ENCODE data around the gene TNS3. TPM values are rescaled to one million over a fixed set of nuclear protein-coding genes. Genes with fewer than 3 reads are reported as not detected.

TNS3 gene
- total RNA-seq, 1 donor from 2014 or later, result 168 TPM

DNA sequence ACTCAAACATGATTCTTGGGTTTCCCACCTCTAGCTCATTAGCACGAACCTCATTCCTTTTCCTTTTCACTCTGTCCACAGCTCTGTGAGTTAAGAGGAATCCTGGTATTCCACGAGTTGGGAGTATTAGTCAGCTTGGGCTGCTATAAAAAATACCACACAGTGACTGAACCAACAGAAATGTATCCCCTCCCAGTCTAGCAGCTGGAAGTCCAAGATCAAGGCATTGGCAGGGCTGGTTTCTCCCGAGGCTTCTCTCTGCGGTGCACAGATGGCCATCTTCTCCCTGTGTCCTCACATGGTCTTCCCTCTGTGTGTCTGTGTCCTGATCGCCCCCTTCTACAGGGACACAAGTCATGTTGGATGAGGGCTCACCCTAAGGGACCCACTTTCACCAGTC is 261.6 kb downstream of the TNS3 start:
- Histone ChIP-seq H3K27ac (no peak overlapping the region), H3K9me3 (no peaks in the 10 kb centered on the region), H3K4me1 (peaks cover 10% of the 10 kb centered on the region), H3K27me3 (no peaks in the 10 kb centered on the region), H3K36me3 (peaks cover 27% of the 10 kb centered on the region), H3K4me3 (no peak overlapping the region)
- no peak for ATAC-seq
- TF ChIP-seq, protein P1, sequence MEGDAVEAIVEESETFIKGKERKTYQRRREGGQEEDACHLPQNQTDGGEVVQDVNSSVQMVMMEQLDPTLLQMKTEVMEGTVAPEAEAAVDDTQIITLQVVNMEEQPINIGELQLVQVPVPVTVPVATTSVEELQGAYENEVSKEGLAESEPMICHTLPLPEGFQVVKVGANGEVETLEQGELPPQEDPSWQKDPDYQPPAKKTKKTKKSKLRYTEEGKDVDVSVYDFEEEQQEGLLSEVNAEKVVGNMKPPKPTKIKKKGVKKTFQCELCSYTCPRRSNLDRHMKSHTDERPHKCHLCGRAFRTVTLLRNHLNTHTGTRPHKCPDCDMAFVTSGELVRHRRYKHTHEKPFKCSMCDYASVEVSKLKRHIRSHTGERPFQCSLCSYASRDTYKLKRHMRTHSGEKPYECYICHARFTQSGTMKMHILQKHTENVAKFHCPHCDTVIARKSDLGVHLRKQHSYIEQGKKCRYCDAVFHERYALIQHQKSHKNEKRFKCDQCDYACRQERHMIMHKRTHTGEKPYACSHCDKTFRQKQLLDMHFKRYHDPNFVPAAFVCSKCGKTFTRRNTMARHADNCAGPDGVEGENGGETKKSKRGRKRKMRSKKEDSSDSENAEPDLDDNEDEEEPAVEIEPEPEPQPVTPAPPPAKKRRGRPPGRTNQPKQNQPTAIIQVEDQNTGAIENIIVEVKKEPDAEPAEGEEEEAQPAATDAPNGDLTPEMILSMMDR (IDR thresholded peaks at IDR 0.05), result no peak
- no peak for DNase-seq
- intact Hi-C loops (cut with DNase I), result no loop called here

DNA sequence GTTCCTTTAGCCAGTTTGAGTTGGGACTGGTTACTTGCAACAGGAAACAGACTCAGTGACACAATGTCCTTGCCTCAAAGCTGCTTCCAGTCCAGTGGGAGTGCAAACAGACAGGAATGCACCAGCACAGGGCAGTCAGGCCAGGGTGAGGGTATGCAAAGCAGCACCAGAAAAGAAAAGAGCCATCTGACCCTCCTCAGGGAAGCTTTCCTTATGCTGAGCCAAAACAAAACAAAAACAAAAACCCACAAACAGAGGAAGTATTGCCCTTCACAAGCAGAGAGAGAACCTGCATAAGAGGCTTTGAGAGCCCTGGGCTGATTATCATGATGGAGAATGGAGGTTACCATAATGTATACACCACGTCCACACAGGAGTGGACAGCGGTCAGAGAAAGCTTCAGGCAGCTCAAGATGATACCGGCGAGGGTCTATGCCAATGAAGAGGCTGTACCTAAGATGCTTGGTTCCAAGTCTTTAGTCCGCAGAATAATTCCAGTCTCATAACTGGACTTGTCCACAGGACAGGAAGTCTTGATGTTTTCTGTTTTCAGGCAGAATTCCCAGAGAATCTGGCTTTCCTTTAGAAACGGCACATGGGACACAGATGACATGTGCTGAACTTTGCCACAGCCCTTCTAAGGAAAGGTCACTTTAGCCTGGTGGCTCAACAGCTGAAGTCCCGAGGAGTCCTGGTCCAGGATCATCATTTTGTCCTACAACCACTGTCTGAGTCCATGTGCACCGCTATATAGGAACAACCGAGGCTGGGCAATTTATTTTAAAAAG is 263.3 kb downstream of the TNS3 start:
- Histone ChIP-seq H3K4me3 (no peak overlapping the region), H3K9me3 (no peaks in the 10 kb centered on the region), H3K27ac (peak overlapping the region; percentile 14), H3K27me3 (no peaks in the 10 kb centered on the region), H3K36me3 (peaks cover 27% of the 10 kb centered on the region), H3K4me1 (peaks cover 27% of the 10 kb centered on the region)
- no peak for DNase-seq
- intact Hi-C loops (cut with DNase I), result no loop called here
- ATAC-seq, result no peak
- TF ChIP-seq, protein P1 (IDR thresholded peaks at IDR 0.05), result no peak

DNA sequence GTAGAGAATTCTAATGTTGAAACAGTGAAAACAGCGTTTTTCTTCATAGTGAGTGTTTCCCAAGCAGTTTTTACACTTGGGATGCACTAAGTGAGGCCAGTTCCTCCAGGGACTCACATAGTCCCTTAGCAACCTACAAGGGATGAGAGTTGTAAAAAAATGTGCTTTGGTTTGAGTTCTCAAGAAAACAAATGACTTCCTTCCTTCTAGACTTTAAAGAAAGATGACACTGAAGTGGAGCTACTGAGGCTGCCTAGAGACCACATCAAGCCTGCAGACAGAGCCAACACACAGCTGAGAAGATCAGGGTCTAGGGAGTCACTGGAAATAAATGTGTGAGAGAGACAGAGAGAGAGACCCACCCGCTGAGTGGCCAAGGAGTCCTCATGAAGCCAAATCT is 264.4 kb downstream of the TNS3 start:
- H3K4me3 ChIP-seq, result no peak overlapping the region
- DNase-seq (no peak), ATAC-seq (no peak)
- H3K27me3 ChIP-seq, result no peaks in the 10 kb centered on the region
- H3K9me3 ChIP-seq, result no peaks in the 10 kb centered on the region
- H3K36me3 ChIP-seq, result peaks cover 27% of the 10 kb centered on the region
- TF ChIP-seq, protein P1 (IDR thresholded peaks at IDR 0.05), result no peak
- no peak overlapping the region for H3K27ac ChIP-seq
- peaks cover 28% of the 10 kb centered on the region for H3K4me1 ChIP-seq
- intact Hi-C loops (cut with DNase I), result no loop called here

DNA sequence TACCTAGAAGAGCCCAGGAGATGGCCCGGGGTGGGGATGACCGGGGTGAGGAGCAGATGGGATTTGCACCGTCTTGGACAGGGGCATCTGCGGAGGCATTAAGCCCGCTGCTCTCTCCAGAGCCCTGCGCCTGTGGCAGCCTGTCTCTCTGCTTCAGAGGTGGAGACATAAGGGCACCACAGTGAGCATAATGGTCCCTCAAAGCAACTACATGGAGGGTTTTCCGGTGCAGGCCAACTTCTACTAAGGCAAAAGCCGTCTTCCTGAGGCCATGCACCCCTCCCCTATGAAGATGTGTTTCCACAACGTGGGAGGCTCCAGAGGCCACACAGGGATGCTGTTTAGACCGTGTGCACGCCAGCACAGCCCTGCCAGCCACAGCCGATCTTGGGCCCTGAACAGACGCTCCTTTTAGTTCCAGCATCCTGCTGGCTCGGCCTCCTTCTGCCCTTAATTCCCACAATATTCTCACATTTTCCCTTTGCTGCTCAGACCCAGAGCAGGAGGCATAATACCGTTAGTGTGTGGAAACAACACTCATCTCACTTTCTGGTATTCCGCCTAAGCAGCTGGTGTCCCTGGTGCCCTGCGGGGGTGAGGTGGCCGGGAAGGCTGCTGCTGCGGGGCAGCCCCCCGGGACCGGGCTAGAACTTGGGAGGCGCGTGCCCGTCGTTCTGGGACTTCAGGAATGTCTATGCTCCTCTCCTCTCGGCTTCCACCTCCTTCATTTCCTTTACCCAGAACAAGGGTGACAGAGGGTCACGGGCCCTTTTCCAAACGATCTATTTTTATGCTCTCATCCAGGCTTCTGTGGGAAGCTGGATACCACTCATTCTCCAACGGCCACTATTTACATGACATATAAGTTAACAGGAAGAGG is 266.9 kb downstream of the TNS3 start:
- Histone ChIP-seq H3K4me1 (peaks cover 31% of the 10 kb centered on the region), H3K27ac (peak overlapping the region; percentile 31), H3K9me3 (no peaks in the 10 kb centered on the region), H3K27me3 (no peaks in the 10 kb centered on the region), H3K4me3 (no peak overlapping the region), H3K36me3 (peaks cover 13% of the 10 kb centered on the region)
- TF ChIP-seq, protein P1 (IDR thresholded peaks at IDR 0.05), result no peak
- ATAC-seq (peak; percentile 55), DNase-seq (no peak)
- intact Hi-C loops (cut with DNase I), result no loop called here

DNA sequence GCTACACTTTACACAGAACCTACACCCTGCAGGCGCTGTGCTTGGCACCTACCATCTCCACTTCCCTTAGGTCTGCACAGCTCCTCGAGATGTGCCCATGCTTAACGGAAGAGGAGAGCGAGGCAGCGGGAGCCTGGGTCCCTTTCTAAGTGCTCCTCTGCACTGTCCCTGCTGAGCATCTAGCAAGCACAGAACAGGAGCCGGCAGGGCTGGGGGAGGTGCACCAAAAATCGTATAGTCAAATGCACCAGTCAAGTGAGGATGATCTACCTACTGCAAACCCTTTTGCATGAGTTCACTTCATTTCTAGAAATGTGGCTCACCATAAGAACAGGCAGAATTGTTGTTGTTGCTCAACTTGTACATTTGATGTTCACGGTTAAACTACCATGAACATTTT is 267.7 kb downstream of the TNS3 start:
- DNase-seq (no peak), ATAC-seq (peak; percentile 12)
- Histone ChIP-seq H3K27ac (no peak overlapping the region), H3K36me3 (peaks cover 9% of the 10 kb centered on the region), H3K9me3 (no peaks in the 10 kb centered on the region), H3K4me1 (peaks cover 35% of the 10 kb centered on the region), H3K4me3 (no peak overlapping the region), H3K27me3 (no peaks in the 10 kb centered on the region)
- TF ChIP-seq, protein P1 (IDR thresholded peaks at IDR 0.05), result no peak
- intact Hi-C loops (cut with DNase I), result no loop called here
